HepG2 (cell line): Measurements from ENCODE around the gene MDFI. TPM values are rescaled to one million over a fixed set of nuclear protein-coding genes. Genes with fewer than 3 reads are reported as not detected.

Source experiments
- ATAC-seq: fragments of 200-7000 bp; cut with Tn5 transposase; 3 replicates; pipeline ENCODE4 v1.9.1; 2020; ENCODE audit warnings: mild to moderate bottlenecking, moderate library complexity
- BruUV-seq: library from RNA; stranded (reverse); fragments of 400-500 nt; replicated peaks from 2 replicates; lab custom pipeline; 2021; lab: Mats Ljungman, UMichigan
- CTCF ChIA-PET: fragments of 300-600 bp; formaldehyde crosslinking; extraction: SDS; loops from one replicate; lab custom pipeline; 2021; ENCODE audit warnings: low total read pairs, inconsistent platforms, low intra/inter-chr PET ratio; lab: Yijun Ruan, JAX
- POLR2A ChIA-PET: fragments of 350-600 bp; sonication (Branson Sonifier 250); formaldehyde crosslinking; loops from one replicate; lab custom pipeline; 2020; ENCODE audit warnings: antibody characterized with exemption, inconsistent platforms; lab: Yijun Ruan, JAX
- DNase-seq: peaks from one replicate; pipeline ENCODE4 v3.0.0-alpha.2; 2015; ENCODE audit warnings: low spot score
- FAIRE-seq: peaks from 3 replicates; lab custom pipeline; 2011; peaks lifted over from hg19 to GRCh38; lab: Jason Lieb, UNC
- H2AFZ ChIP-seq: one replicate; pipeline ENCODE4 v1.6.1; 2011; ENCODE audit warnings: low read length, inconsistent platforms
- H3K27ac ChIP-seq: fragments of 300-600 bp; 3 replicates; pipeline ENCODE4 v1.8.0; 2011; ENCODE audit warnings: mixed run types, mild to moderate bottlenecking, mixed read lengths, low read length, inconsistent platforms; ENCODE audit not compliant: insufficient read depth; ENCODE audit errors: extremely low read length
- H3K27me3 ChIP-seq, 2 experiments: fragments of 200-600 bp in 1 of 2; 2 replicates in 1 of 2; 3 replicates in 1 of 2; pipeline versions ENCODE4 v1.6.0 to v1.8.0; 2011; ENCODE audit warnings: low read length in 2 of 2, mild to moderate bottlenecking in 2 of 2, moderate library complexity in 2 of 2, inconsistent platforms in 1 of 2; ENCODE audit not compliant: insufficient read depth in 2 of 2, control insufficient read depth in 1 of 2
- H3K36me3 ChIP-seq, 2 experiments: fragments of 200-600 bp in 1 of 2; replicated peaks in 1 of 2; 2 replicates in 1 of 2; 3 replicates in 1 of 2; pipeline versions ENCODE4 v1.5.1 to v1.8.0; 2011; ENCODE audit warnings: low read length in 2 of 2, inconsistent platforms in 1 of 2; ENCODE audit not compliant: insufficient read depth in 2 of 2, control insufficient read depth in 1 of 2
- H3K4me1 ChIP-seq: 2 replicates; pipeline ENCODE4 v1.5.1; 2012; ENCODE audit warnings: low read length, inconsistent platforms; ENCODE audit not compliant: insufficient read depth
- H3K4me2 ChIP-seq: 2 replicates; pipeline ENCODE4 v1.6.0; 2011; ENCODE audit warnings: low read depth, low read length, inconsistent platforms
- H3K4me3 ChIP-seq, 3 experiments: fragments of 200-600 bp in 1 of 3; sonication (generic), shearing (Covaris generic) in 1 of 3; replicated peaks in 1 of 3; 2 replicates each; pipeline ENCODE4 v1.5.1; 2011 to 2016; ENCODE audit warnings: low read length in 3 of 3, inconsistent platforms in 2 of 3, low read depth in 2 of 3, mild to moderate bottlenecking in 2 of 3, control low read depth in 1 of 3, mixed read lengths in 1 of 3; ENCODE audit not compliant: insufficient read depth in 1 of 3
- H3K79me2 ChIP-seq: one replicate; pipeline ENCODE4 v1.6.1; 2011; ENCODE audit warnings: low read length, inconsistent platforms; ENCODE audit not compliant: insufficient read depth
- H3K9ac ChIP-seq: 2 replicates; pipeline ENCODE4 v1.6.0; 2011; ENCODE audit warnings: mild to moderate bottlenecking, low read depth, low read length, inconsistent platforms; ENCODE audit not compliant: insufficient read depth
- H3K9me3 ChIP-seq: 2 replicates; pipeline ENCODE4 v1.5.1; 2012; ENCODE audit warnings: mild to moderate bottlenecking, low read length
- H4K20me1 ChIP-seq: 2 replicates; pipeline ENCODE4 v1.6.0; 2011; ENCODE audit warnings: inconsistent platforms, mild to moderate bottlenecking, low read length, moderate library complexity; ENCODE audit not compliant: insufficient read depth
- CREB1 ChIP-seq, 2 experiments: fragments of 450-650 bp in 1 of 2; IDR thresholded peaks; 2 replicates each; pipeline ENCODE4 v1.6.1; 2016 to 2017; ENCODE audit warnings: control low read depth in 1 of 2, mild to moderate bottlenecking in 1 of 2, missing compliant biosample characterization in 1 of 2, missing genetic modification characterization in 1 of 2
- GZF1 ChIP-seq: sonication (generic); formaldehyde crosslinking; IDR thresholded peaks from 2 replicates; pipeline ENCODE4 v1.5.1; 2020; ENCODE audit warnings: mild to moderate bottlenecking, missing genetic modification reagents
- KDM6A ChIP-seq: IDR thresholded peaks from 2 replicates; pipeline ENCODE4 v1.6.1; 2016; ENCODE audit warnings: low read depth
- NFKBIZ ChIP-seq: IDR thresholded peaks from 2 replicates; pipeline ENCODE4 v1.6.1; 2018; ENCODE audit warnings: missing genetic modification reagents, missing compliant biosample characterization
- ZSCAN20 ChIP-seq: sonication (generic); formaldehyde crosslinking; IDR thresholded peaks from 2 replicates; pipeline ENCODE4 v1.4.0; 2020; ENCODE audit warnings: missing genetic modification reagents, mild to moderate bottlenecking, borderline replicate concordance
- WGBS: methylation state at CpG from one replicate; pipeline ENCODE4 v1.1.6; 2017; ENCODE audit warnings: low lambda C conversion rate; 5-methylcytosine and 5-hydroxymethylcytosine counted together
- in situ Hi-C: cut with HindIII; loops from 2 replicates; pipeline ENCODE4 v1.10.0; 2017; ENCODE audit warnings: low pct_unique_long_range_greater_than_20kb; ENCODE audit not compliant: extremely low pct_ligation_motif_present
- intact Hi-C: fragments of 100-400 bp; cut with micrococcal nuclease; formaldehyde crosslinking; loops from one replicate; pipeline ENCODE4 v1.10.0; 2022; ENCODE audit not compliant: unreplicated experiment
- polyA plus RNA-seq, 8 experiments: library from polyadenylated mRNA; depleted of rRNA in 3 of 8; stranded (reverse) in 7 of 8; unstranded in 1 of 8; fragments of >200 nt; fragmentation: Illumina TruSeq in 4 of 8; extraction: Trizol in 4 of 8; gene quantifications; 2 replicates each; pipeline versions ENCODE4 v1.2.1 to v1.2.3, GENCODE V29; 2011 to 2016; ENCODE audit warnings: low read depth in 4 of 8, missing spikeins in 1 of 8, mixed read lengths in 1 of 8; ENCODE audit not compliant: insufficient read depth in 1 of 8
- total RNA-seq, 5 experiments: library from RNA; depleted of rRNA; stranded (reverse); fragments of >200 nt; fragmentation: Illumina TruSeq; extraction: Trizol; gene quantifications; 2 replicates each; pipeline ENCODE4 v1.2.3, GENCODE V29; 2016; ENCODE audit warnings: low read depth in 1 of 5
- TF ChIP-seq, protein P1 (sequence below): IDR thresholded peaks from 2 replicates; pipeline ENCODE4 v1.6.1; 2016; ENCODE audit warnings: low read depth, missing genetic modification reagents, missing compliant biosample characterization
- TF ChIP-seq, protein P2 (sequence below): IDR thresholded peaks from 2 replicates; pipeline ENCODE4 v1.6.1; 2016; ENCODE audit warnings: control low read depth

The MDFI gene
- total and polyA plus RNA-seq, 2 of the 13 experiments (the other 11 are each of a cell fraction or from before 2014, with no cell fraction given), result 0.28 TPM; not detected in 1

DNA sequence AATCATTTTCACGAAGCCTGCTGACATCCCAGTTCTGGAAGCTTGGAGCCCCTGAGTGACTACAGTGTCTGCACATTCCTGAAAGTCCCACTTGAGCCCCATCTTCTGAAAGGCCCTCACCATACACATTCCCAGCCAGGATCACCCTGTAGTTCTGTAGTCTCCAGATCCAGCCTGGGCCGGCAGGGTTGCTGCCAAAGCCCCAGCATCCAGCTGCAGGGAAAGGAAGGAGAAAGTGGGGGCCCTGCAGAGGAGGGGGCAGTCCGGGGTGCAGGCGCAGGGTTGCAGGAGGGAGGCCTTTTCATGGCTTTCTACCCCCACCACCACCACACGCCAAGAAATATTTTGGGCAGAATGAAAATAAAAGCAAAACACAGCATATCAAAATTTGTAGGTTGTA is 26.0 kb downstream of the MDFI start (continued):
- TF ChIP-seq, protein P1, sequence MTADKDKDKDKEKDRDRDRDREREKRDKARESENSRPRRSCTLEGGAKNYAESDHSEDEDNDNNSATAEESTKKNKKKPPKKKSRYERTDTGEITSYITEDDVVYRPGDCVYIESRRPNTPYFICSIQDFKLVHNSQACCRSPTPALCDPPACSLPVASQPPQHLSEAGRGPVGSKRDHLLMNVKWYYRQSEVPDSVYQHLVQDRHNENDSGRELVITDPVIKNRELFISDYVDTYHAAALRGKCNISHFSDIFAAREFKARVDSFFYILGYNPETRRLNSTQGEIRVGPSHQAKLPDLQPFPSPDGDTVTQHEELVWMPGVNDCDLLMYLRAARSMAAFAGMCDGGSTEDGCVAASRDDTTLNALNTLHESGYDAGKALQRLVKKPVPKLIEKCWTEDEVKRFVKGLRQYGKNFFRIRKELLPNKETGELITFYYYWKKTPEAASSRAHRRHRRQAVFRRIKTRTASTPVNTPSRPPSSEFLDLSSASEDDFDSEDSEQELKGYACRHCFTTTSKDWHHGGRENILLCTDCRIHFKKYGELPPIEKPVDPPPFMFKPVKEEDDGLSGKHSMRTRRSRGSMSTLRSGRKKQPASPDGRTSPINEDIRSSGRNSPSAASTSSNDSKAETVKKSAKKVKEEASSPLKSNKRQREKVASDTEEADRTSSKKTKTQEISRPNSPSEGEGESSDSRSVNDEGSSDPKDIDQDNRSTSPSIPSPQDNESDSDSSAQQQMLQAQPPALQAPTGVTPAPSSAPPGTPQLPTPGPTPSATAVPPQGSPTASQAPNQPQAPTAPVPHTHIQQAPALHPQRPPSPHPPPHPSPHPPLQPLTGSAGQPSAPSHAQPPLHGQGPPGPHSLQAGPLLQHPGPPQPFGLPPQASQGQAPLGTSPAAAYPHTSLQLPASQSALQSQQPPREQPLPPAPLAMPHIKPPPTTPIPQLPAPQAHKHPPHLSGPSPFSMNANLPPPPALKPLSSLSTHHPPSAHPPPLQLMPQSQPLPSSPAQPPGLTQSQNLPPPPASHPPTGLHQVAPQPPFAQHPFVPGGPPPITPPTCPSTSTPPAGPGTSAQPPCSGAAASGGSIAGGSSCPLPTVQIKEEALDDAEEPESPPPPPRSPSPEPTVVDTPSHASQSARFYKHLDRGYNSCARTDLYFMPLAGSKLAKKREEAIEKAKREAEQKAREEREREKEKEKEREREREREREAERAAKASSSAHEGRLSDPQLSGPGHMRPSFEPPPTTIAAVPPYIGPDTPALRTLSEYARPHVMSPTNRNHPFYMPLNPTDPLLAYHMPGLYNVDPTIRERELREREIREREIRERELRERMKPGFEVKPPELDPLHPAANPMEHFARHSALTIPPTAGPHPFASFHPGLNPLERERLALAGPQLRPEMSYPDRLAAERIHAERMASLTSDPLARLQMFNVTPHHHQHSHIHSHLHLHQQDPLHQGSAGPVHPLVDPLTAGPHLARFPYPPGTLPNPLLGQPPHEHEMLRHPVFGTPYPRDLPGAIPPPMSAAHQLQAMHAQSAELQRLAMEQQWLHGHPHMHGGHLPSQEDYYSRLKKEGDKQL, result no peak
- no peak for TF ChIP-seq ZSCAN20
- TF ChIP-seq, protein P2, sequence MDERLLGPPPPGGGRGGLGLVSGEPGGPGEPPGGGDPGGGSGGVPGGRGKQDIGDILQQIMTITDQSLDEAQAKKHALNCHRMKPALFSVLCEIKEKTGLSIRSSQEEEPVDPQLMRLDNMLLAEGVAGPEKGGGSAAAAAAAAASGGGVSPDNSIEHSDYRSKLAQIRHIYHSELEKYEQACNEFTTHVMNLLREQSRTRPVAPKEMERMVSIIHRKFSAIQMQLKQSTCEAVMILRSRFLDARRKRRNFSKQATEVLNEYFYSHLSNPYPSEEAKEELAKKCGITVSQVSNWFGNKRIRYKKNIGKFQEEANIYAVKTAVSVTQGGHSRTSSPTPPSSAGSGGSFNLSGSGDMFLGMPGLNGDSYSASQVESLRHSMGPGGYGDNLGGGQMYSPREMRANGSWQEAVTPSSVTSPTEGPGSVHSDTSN (CRISPR knock-in tag), result no peak

DNA sequence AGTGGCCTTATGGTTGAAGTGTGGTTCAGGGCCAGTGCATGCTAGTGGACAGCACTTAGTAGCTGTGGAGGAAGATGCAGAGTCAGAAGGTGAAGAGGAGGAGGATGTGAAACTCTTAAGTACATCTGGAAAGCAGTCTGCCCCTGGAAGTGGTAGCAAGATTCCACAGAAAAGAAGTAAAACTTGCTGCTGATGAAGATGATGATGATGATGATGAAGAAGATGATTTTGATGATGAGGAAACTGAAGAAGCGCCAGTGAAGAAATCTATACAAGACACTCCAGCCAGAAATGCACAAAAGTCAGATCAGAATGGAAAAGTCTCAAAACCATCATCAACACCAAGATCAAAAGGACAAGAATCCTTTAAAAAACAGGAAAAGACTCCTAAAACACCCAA is 28.9 kb downstream of the MDFI start:
- H3K4me1 ChIP-seq, result no peaks in the 10 kb centered on the region
- intact Hi-C loops, result no loop called here
- H3K79me2 ChIP-seq, result no peaks in the 10 kb centered on the region
- TF ChIP-seq KDM6A (CRISPR knock-in tag), result no peak
- TF ChIP-seq CREB1 (IDR thresholded peaks at IDR 0.05), result 0 out of 2 replicates have a peak, but pooled peaks have one; percentile 9
- no peak for TF ChIP-seq CREB1 (CRISPR knock-in tag; IDR thresholded peaks at IDR 0.05)
- no peak for TF ChIP-seq GZF1 (CRISPR knock-in tag)
- no peak for TF ChIP-seq NFKBIZ
- no peaks in the 10 kb centered on the region for H3K36me3 ChIP-seq
- no peaks in the 10 kb centered on the region for H4K20me1 ChIP-seq
- POLR2A ChIA-PET, result no interaction called here
- no peak overlapping the region for H3K4me2 ChIP-seq
- no peak for FAIRE-seq
- no peak overlapping the region for H3K9ac ChIP-seq
- no TSS peak for BruUV-seq
- H3K4me3 ChIP-seq, result no peak overlapping the region
- ATAC-seq, result no peak
- H3K27ac ChIP-seq, result no peak overlapping the region
- CTCF ChIA-PET, result no interaction called here
- H2AFZ ChIP-seq, result no peak overlapping the region
- DNase-seq, result no peak
- H3K9me3 ChIP-seq, result no peaks in the 10 kb centered on the region
- 25% methylated on average over 1 of the region's 1 CpG for WGBS
- in situ Hi-C loops, result no loop called here
- H3K27me3 ChIP-seq, result peaks cover 6 to 37% of the 10 kb centered on the region in 2 experiments; a peak in 4 of 5 replicates
